ENCODE results near the gene CXXC5.

CXXC5 gene

GRCh38 chr5:139695178-139695573 lies 47.0 kb downstream of the CXXC5 start:
- no peak for DNase-seq (ENCODE audit: low read depth)

- no peak for DNase-seq (ENCODE audit: low read depth)
Observed at GRCh38 chr5:139696167-139696893, 48.2 kb downstream of the CXXC5 start.

GRCh38 chr5:139696894-139697658 lies 48.9 kb downstream of the CXXC5 start:
- DNase-seq (ENCODE audit: low read depth) = peak; percentile 63

GRCh38 chr5:139698490-139699146 lies 50.5 kb downstream of the CXXC5 start:
- no peak for DNase-seq (ENCODE audit: low read depth)

- no peak for DNase-seq (ENCODE audit: low read depth)
Observed at GRCh38 chr5:139699351-139699750, 51.2 kb downstream of the CXXC5 start.

GRCh38 chr5:139700711-139701055 lies 52.5 kb downstream of the CXXC5 start:
- no peak for DNase-seq (ENCODE audit: low read depth)

- no peak for DNase-seq (ENCODE audit: low read depth)
Observed at GRCh38 chr5:139701056-139701741, 53.0 kb downstream of the CXXC5 start.

GRCh38 chr5:139702548-139702947 lies 54.4 kb downstream of the CXXC5 start:
- no peak for DNase-seq (ENCODE audit: low read depth)

- no peak for DNase-seq (ENCODE audit: low read depth)
Observed at GRCh38 chr5:139704748-139705147, 56.6 kb downstream of the CXXC5 start.

GRCh38 chr5:139705191-139705590 lies 57.0 kb downstream of the CXXC5 start:
- no peak for DNase-seq (ENCODE audit: low read depth)

GRCh38 chr5:139705655-139706587 lies 57.8 kb downstream of the CXXC5 start:
- DNase-seq (ENCODE audit: low read depth) = no peak

GRCh38 chr5:139707445-139708003 lies 59.4 kb downstream of the CXXC5 start:
- no peak for DNase-seq (ENCODE audit: low read depth)

- DNase-seq (ENCODE audit: low read depth) = no peak
Observed at GRCh38 chr5:139708434-139708861, 60.3 kb downstream of the CXXC5 start.

GRCh38 chr5:139708877-139709581 lies 60.9 kb downstream of the CXXC5 start:
- peak; percentile 54 for DNase-seq (ENCODE audit: low read depth)

GRCh38 chr5:139709582-139710318 lies 61.6 kb downstream of the CXXC5 start:
- DNase-seq (ENCODE audit: low read depth) = no peak

GRCh38 chr5:139710319-139711066 lies 62.3 kb downstream of the CXXC5 start:
- DNase-seq (ENCODE audit: low read depth) = no peak

- DNase-seq (ENCODE audit: low read depth) = no peak
Observed at GRCh38 chr5:139711067-139711905, 63.1 kb downstream of the CXXC5 start.

GRCh38 chr5:139711906-139712224 lies 63.7 kb downstream of the CXXC5 start:
- DNase-seq (ENCODE audit: low read depth) = no peak

Measured in stromal cell of bone marrow (primary cell).